NCI-H1694 (cell line): ENCODE data around the gene ASCC3.

Experiments
- DNase-seq: peaks from one replicate; lab custom pipeline; 2025; lab: John Stamatoyannopoulos, UW

ASCC3 gene

DNA sequence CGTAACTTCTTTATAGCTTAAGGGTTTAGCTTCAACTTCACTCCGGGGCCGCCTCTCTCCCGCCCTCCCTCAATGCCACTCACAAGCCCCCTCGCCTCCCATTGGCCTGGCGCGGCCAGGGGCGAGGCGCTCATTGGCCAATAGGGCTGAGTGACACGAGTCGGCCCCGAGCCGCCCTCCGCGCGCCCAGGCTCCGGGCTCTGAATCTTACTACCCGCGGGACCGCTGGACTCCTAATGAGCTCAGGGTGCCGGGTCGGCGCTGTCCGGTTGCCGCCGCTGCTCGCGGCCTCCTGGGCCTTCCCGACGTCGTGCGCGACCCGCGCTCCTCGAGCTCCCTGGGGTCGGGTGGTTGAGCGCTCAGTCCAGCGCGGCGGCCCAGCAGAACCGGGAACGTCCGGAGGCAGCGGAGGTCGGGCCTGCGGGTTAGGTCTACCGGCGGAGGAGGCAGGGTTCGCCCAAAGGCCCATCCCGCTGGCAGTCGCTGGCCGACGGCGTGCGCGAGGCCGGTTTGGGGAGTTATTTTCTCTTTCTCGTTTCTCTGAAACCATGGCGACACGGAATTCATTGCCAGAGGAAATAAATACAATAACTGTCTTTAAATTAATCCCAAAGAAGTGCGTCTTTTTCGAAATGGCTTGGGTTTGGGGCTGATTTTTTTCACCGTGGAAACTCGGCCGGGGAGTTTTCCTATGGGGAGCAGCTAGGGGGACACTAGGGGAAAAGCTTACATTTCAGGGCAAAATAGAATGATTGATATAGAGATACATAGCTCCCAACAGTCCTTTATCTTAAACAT, 416.0 kb downstream of the ASCC3 start, which contains the start of gene SIM1:
TSS of gene SIM1 (minus strand) at position 19 of the 798 bp plus-strand sequence. CDS start 1,453 bp downstream, outside the sequence.
- peak; percentile 41 for DNase-seq

GRCh38 chr6:100464162-100464851, 416.8 kb downstream of the ASCC3 start:
- no peak for DNase-seq

- DNase-seq: no peak
These were observed 417.4 kb downstream of the ASCC3 start for GRCh38 chr6:100463630-100464161.

DNA sequence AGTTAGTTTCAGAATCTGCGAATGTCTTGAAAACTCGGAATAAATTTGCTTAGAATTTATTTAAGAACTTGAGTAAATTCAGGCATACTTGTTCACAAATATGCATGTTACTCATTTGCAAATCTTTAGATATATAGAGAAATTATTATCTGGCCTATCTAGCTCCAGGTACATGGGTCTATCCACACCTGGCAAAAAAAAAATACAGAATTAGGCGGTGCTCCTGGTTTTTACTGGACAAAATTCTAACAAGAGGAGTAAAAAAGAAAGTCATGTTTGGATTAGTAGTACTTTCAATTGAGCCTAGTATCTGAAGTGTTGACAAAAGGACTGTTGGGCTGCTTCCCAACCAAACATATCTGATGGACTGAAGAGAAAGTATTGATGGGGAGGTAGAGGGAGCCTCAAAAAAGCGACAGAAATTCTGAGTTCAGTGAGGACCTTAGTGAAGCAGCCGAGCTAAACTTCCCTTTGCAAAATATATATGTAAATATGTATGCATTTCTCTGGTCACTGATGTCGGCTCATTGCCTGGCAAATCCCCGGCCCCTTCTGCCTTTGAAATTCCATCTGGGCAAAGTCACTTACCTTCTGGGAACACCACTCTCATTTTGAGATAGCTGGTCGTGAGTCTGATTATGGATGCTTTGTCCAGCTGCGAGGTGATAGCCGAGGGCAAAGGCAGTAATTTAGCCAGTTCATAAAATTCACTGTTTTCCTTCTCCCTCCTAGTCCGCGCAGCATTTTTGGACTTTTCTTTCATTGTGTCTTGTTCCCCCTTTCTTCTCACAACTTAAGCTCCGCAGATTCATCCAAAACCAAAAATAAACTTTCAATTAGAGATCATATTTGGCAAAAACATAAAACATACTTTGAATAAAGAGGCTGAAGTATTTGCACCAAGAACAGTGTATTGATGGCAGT, 418.2 kb downstream of the ASCC3 start:
- no peak for DNase-seq

DNA sequence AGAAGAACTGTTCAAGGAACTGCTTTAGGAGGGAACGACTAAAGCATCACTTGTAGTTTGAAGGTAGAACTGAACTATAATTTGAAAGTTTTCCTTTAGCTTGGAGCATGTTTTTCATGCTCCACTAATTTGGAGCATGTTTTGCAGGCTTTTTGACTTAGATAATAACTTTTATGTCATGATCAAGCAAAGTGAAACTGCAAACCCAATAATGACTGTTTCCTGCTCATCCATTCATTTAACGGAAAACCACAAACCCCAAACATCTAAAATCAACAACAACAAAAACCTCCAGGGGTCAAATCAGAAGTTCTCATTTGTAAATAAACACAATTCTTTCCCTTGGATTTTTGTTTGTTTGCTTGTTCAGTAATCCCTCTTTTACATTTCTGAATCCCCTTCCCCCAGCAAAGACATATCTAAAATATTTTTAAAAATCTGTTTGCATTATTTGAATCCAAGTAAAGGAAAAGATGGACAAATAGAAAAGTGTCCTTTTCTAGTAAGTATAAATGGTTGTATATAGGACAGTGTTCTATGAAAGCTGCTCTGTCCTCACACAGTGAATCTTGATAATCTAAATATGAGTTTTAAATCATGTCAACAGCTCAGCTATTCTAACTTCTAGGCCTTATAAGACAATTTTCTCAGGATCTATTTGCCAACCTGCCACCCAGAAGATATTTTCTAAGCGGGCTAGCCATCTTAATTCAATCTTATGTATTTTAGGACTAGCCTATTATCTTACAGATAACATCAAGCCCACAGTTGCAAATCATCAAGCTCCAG, 419.0 kb downstream of the ASCC3 start:
- no peak for DNase-seq

DNA sequence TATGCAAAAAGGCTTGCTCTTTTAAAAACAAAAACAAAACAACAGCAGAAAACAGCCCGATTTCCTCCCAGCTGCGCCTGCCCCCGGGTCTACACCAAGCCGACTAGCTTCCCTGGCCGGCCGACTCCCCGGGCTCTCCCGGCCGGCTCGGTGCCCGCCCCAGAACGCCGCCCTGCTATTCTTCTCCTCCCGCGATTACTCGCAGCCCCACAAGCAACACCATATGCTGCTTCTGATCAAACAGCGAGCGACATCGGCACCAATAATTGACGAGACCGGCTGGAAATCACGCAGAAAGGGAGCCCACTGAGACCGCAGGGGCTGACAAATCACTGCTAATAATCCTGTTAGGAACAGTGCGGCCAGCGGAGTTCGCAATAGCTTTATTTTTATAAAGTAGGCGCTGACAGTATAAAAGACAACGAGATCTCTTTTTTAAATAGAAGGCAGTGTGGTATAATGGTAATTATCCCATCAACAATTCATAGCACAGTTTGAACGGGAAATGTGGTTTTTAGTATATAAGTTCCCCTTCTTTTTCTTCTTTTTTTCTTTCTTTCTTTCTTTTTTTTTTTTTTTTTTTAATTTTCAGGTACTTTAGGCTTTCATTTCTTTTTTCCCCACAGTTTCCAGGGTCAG, 419.7 kb downstream of the ASCC3 start:
- DNase-seq: peak; percentile 23

- DNase-seq: peak; percentile 19
These were observed 420.4 kb downstream of the ASCC3 start for GRCh38 chr6:100460650-100461204.

DNA sequence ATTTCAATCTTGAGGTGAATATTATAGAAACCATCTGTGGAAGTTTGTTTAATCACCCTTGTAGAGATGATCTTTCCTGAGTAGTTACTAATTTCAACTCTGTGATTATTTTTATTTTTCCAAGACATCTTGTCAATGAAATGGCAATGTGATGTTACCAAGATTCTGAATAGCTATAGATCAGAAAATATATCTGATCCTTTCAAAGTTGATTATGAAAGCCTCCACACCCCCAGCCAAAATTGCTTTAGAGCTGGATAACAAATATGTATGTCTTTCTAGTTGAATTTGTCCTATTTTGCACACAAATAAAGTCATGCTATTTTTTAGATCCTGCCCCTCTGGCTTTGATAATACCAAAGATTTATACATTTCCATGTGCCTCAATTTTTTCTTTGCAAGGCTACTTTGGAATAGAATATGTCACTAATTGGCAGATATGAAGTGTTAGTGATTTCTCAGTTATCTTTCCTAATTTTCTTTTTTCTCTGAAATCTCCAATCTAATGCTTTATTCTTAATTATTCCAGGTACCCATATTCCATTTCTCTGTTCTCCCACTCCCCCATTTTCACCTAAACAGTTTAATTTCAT, 421.4 kb downstream of the ASCC3 start:
- DNase-seq: no peak

- no peak for DNase-seq
These were observed 422.1 kb downstream of the ASCC3 start for GRCh38 chr6:100458841-100459591.
